ENCODE results near the gene TMEM163.

DNA sequence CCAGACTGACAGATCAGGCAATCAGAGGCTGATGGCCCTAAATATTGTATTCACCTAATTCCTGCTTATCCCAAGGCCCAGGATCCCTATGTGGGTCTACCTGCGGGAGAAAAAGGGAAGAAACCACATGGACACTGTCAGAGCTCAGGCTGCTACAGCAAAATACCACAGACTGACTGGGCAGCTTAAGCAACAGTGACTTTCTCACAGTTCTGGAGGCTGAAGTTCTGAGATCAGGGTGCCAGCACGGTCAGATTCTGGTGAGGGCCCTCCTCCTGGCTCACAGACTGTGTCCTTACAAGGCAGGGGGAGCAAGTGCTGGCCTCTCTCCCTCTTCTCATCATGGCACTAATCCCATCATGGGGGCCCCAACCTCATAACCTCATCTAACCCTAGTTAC, 181.7 kb downstream of the TMEM163 start:
- TF ChIP-seq, protein P1, sequence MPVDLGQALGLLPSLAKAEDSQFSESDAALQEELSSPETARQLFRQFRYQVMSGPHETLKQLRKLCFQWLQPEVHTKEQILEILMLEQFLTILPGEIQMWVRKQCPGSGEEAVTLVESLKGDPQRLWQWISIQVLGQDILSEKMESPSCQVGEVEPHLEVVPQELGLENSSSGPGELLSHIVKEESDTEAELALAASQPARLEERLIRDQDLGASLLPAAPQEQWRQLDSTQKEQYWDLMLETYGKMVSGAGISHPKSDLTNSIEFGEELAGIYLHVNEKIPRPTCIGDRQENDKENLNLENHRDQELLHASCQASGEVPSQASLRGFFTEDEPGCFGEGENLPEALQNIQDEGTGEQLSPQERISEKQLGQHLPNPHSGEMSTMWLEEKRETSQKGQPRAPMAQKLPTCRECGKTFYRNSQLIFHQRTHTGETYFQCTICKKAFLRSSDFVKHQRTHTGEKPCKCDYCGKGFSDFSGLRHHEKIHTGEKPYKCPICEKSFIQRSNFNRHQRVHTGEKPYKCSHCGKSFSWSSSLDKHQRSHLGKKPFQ (CRISPR knock-in tag; IDR thresholded peaks at IDR 0.05; ENCODE audit: insufficient replicate concordance): no peak
- no peak for TF ChIP-seq RFX5 (IDR thresholded peaks at IDR 0.05; ENCODE audit: low read depth, low read length)
- no peak for TF ChIP-seq MXI1 (IDR thresholded peaks at IDR 0.05; ENCODE audit: borderline replicate concordance, low read depth, low read length)
- TF ChIP-seq, protein P2, sequence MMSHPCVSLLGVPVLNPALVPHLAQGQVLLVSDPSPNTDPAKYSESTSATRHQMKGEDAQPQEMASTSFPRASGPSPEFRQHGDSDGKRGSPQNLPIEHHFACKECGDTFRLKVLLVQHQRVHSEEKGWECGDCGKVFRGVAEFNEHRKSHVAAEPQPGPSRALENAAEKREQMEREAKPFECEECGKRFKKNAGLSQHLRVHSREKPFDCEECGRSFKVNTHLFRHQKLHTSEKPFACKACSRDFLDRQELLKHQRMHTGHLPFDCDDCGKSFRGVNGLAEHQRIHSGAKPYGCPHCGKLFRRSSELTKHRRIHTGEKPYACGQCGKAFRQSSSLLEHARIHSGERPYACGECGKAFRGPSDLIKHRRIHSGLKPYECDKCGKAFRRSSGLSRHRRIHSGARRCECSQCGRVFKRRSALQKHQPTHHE (CRISPR knock-in tag; IDR thresholded peaks at IDR 0.05; ENCODE audit: borderline replicate concordance): no peak
- TF ChIP-seq NCOR1 (IDR thresholded peaks at IDR 0.05; ENCODE audit: borderline replicate concordance, low read length): no peak
- TF ChIP-seq, protein P3, sequence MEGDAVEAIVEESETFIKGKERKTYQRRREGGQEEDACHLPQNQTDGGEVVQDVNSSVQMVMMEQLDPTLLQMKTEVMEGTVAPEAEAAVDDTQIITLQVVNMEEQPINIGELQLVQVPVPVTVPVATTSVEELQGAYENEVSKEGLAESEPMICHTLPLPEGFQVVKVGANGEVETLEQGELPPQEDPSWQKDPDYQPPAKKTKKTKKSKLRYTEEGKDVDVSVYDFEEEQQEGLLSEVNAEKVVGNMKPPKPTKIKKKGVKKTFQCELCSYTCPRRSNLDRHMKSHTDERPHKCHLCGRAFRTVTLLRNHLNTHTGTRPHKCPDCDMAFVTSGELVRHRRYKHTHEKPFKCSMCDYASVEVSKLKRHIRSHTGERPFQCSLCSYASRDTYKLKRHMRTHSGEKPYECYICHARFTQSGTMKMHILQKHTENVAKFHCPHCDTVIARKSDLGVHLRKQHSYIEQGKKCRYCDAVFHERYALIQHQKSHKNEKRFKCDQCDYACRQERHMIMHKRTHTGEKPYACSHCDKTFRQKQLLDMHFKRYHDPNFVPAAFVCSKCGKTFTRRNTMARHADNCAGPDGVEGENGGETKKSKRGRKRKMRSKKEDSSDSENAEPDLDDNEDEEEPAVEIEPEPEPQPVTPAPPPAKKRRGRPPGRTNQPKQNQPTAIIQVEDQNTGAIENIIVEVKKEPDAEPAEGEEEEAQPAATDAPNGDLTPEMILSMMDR (CRISPR knock-in tag; IDR thresholded peaks at IDR 0.05): no peak
- no peak for TF ChIP-seq ZNF850 (CRISPR knock-in tag; conservative IDR thresholded peaks at IDR 0.05)

All from HepG2 (cell line).